ENCODE results near the gene TEF.
"Not testable (repeated sequence)": the region's sequence is repeated elsewhere in the genome, so short reads cannot be mapped to it uniquely, and the experiment has no call there.

TEF gene

DNA sequence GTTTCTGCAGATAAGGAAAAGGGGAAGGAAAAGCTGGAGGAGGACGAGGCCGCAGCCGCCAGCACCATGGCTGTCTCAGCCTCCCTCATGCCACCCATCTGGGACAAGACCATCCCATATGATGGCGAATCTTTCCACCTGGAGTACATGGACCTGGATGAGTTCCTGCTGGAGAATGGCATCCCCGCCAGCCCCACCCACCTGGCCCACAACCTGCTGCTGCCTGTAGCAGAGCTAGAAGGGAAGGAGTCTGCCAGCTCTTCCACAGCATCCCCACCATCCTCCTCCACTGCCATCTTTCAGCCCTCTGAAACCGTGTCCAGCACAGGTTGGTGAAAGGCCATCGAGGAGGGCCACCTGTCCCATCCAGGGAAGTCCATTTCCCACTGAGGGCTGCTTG is 5.6 kb downstream of the TEF start:
- H3K4me3 ChIP-seq (ENCODE audit: low read length), result no peak overlapping the region
- no peaks in the 10 kb centered on the region for H3K9me3 ChIP-seq (ENCODE audit: control insufficient read depth, low read depth, low read length)
- no peaks in the 10 kb centered on the region for H3K4me1 ChIP-seq (ENCODE audit: control insufficient read depth, low read depth, low read length)
- H3K36me3 ChIP-seq (ENCODE audit: control insufficient read depth, low read depth, low read length), result peaks cover 14% of the 10 kb centered on the region
- H3K27ac ChIP-seq (ENCODE audit: low read length), result no peak overlapping the region
- H3K9ac ChIP-seq (ENCODE audit: low read length), result no peak overlapping the region
- H3K27me3 ChIP-seq (ENCODE audit: control insufficient read depth, insufficient read depth, low read length), result no peaks in the 10 kb centered on the region

DNA sequence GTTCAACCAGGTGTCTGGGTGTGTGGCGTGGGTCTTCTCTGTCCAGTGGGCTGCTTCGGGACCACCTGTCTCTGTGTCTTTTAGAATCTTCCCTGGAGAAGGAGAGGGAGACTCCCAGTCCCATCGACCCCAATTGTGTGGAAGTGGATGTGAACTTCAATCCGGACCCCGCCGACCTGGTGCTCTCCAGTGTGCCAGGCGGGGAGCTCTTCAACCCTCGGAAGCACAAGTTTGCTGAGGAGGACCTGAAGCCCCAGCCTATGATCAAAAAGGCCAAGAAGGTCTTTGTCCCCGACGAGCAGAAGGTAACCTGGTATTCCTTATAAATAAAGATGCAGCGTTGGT is 12.2 kb downstream of the TEF start:
- no peak overlapping the region for H3K9ac ChIP-seq (ENCODE audit: low read length)
- H3K27me3 ChIP-seq (ENCODE audit: control insufficient read depth, insufficient read depth, low read length), result no peaks in the 10 kb centered on the region
- H3K36me3 ChIP-seq (ENCODE audit: control insufficient read depth, low read depth, low read length), result peaks cover 25% of the 10 kb centered on the region

DNA sequence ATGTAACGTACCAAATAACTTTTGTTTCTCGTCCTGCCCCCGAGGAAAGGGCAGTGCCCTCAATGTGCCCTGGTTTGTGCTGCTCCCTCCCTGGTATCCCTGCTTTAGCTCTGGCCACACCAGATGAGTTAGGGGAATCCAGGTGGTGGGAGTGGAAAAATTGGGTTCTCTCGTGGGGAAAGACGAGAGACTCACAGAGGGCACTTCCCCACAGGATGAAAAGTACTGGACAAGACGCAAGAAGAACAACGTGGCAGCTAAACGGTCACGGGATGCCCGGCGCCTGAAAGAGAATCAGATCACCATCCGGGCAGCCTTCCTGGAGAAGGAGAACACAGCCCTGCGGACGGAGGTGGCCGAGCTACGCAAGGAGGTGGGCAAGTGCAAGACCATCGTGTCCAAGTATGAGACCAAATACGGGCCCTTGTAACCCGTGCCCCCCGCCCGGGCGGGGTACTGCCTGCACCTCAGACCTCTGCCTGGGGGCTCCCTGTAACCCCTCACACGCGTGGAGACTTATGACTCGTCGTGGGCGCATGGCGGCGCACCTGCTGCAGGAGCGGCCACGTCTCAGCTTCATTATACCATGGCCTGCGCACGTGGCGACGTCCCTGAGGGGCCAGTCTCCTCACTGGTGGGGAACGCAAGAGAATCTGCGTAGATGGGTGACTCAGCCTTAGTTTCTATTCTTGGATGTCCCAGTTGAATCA is 13.9 kb downstream of the TEF start:
- Histone ChIP-seq H3K9ac (ENCODE audit: low read length) (no peak overlapping the region), H3K27me3 (ENCODE audit: control insufficient read depth, insufficient read depth, low read length) (no peaks in the 10 kb centered on the region), H3K9me3 (ENCODE audit: control insufficient read depth, low read depth, low read length) (no peaks in the 10 kb centered on the region), H3K4me1 (ENCODE audit: control insufficient read depth, low read depth, low read length) (no peaks in the 10 kb centered on the region), H3K27ac (ENCODE audit: low read length) (no peak overlapping the region), H3K36me3 (ENCODE audit: control insufficient read depth, low read depth, low read length) (peaks cover 24% of the 10 kb centered on the region), H3K4me3 (ENCODE audit: low read length) (no peak overlapping the region)

More for the DNA sequence above, 12.2 kb downstream of the TEF start:
- H3K27ac ChIP-seq (ENCODE audit: low read length), result no peak overlapping the region
- no peaks in the 10 kb centered on the region for H3K9me3 ChIP-seq (ENCODE audit: control insufficient read depth, low read depth, low read length)
- no peaks in the 10 kb centered on the region for H3K4me1 ChIP-seq (ENCODE audit: control insufficient read depth, low read depth, low read length)
- no peak overlapping the region for H3K4me3 ChIP-seq (ENCODE audit: low read length)

DNA sequence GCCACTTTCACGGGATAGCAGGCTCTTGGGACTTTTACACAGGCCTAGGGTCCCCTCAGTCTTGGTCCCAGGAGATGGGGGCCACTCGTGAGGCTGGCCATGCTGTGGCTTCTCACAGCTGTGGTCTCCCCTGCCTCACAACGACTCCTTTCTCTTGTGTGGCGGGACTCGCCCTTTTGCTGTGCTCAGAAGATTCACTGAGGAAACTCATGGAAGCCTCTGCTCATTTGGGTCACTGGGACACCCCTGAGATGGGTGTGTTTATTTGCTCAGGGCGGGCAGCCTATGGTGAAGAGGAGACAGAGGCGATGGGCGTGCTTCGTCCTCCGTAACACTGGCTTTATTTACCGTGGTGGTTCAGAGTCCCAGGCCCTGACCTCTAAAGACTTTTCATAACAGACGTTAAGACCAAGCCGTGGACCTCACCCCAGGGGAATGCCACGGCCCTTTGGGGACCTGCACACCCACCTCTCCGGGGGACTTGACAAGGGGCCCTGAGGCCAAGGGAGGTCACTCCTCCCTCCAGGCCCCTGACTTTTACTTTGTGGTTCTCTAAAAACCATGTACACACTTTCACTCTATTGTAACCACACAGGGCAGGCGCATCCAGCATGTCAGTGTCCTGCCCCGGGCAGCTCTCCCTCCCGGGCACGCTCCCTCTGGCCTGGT is 15.5 kb downstream of the TEF start:
- H3K9ac ChIP-seq (ENCODE audit: low read length), result no peak overlapping the region
- no peaks in the 10 kb centered on the region for H3K9me3 ChIP-seq (ENCODE audit: control insufficient read depth, low read depth, low read length)
- H3K4me1 ChIP-seq (ENCODE audit: control insufficient read depth, low read depth, low read length), result no peaks in the 10 kb centered on the region
- no peak overlapping the region for H3K27ac ChIP-seq (ENCODE audit: low read length)
- H3K27me3 ChIP-seq (ENCODE audit: control insufficient read depth, insufficient read depth, low read length), result no peaks in the 10 kb centered on the region
- H3K4me3 ChIP-seq (ENCODE audit: low read length), result no peak overlapping the region
- peaks cover 20% of the 10 kb centered on the region for H3K36me3 ChIP-seq (ENCODE audit: control insufficient read depth, low read depth, low read length)

DNA sequence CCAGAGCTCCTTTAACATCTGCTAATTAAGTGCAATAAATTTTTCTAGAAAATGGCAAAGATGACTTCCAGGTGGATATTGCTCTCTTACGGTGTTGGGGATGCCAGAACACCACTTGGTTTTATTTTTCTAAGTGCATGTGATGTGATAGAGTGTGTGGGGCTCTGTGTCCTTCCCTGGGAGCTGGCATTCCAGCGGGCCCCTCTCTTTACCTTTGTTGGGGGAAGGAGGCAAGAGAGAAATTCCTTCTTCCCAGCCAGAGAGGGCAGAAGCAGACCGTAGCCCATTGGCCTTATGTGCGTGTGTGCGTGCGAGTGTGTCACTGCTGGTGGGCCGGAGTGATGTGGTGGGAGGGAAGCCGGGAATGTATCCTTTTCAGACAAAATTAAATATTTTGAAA is 17.2 kb downstream of the TEF start:
- Histone ChIP-seq H3K4me1 (ENCODE audit: control insufficient read depth, low read depth, low read length) (no peaks in the 10 kb centered on the region), H3K9ac (ENCODE audit: low read length) (no peak overlapping the region)

DNA sequence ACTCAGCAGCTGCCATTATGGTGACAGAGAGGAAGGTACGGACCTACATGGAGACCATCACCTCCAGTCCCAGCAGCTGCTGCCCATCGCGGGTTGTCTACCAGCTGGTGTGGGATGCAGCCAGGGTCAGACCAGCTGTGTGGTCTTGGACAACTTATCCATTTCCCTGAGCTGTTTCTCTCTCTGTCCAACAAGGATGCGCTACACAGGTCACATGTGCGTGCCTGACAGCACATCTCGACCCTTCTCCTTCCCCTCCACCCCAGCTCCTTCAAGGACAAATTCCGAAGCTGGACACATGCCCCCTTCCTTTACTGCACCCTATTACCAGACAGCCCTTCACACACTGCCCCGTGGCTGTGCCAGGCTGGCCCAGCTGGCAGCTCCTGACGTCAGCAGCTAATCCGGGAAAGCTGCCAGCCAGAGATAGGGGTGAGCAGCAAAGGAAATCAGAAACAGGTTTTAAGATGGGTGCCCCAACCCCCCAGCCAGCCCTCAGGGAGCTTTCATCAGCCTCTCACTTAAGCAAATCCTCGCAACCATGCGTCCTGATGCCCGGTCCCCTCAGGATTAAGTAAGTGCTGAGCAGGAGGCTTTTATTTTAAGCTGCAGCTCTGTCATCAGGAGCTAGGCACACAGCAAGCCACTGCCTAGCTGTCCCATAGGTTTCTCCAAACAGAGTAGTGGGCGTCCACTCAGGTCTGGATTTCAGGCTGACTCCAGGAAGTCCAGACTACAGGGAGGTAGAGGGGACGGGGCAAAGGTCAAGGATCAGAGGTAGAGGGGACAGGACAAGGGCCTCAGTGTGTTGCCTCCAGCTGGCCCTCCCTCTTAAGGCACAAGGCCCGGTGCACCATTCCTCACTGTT is 20.3 kb downstream of the TEF start:
- Histone ChIP-seq H3K27ac (ENCODE audit: low read length) (no peak overlapping the region), H3K36me3 (ENCODE audit: control insufficient read depth, low read depth, low read length) (peaks cover 6% of the 10 kb centered on the region), H3K27me3 (ENCODE audit: control insufficient read depth, insufficient read depth, low read length) (no peaks in the 10 kb centered on the region), H3K9ac (ENCODE audit: low read length) (no peak overlapping the region), H3K9me3 (ENCODE audit: control insufficient read depth, low read depth, low read length) (no peaks in the 10 kb centered on the region), H3K4me1 (ENCODE audit: control insufficient read depth, low read depth, low read length) (no peaks in the 10 kb centered on the region), H3K4me3 (ENCODE audit: low read length) (no peak overlapping the region)

More for the DNA sequence above, 17.2 kb downstream of the TEF start:
- no peak overlapping the region for H3K27ac ChIP-seq (ENCODE audit: low read length)
- H3K27me3 ChIP-seq (ENCODE audit: control insufficient read depth, insufficient read depth, low read length), result no peaks in the 10 kb centered on the region
- H3K36me3 ChIP-seq (ENCODE audit: control insufficient read depth, low read depth, low read length), result peaks cover 20% of the 10 kb centered on the region
- no peaks in the 10 kb centered on the region for H3K9me3 ChIP-seq (ENCODE audit: control insufficient read depth, low read depth, low read length)
- no peak overlapping the region for H3K4me3 ChIP-seq (ENCODE audit: low read length)

DNA sequence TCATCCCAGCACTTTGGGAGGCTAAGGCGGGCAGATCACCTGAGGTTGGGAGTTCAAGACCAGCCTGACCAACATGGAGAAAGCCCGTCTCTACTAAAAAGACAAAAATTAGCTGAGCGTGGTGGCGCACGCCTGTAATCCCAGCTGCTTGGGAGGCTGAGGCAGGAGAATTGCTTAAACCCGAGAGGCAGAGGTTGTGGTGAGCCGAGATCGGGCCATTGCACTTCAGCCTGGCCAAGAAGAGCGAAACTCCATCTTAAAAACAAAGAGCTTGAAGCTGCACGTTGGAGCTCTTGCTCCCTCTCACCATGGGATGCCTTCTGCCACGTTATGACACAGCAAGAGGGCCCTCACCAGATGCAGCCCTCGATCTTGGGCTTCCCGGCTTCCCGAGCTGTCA is 21.1 kb downstream of the TEF start:
- H3K9me3 ChIP-seq (ENCODE audit: control insufficient read depth, low read depth, low read length); H3K36me3 ChIP-seq (ENCODE audit: control insufficient read depth, low read depth, low read length); H3K4me3 ChIP-seq (ENCODE audit: low read length); H3K27me3 ChIP-seq (ENCODE audit: control insufficient read depth, insufficient read depth, low read length); H3K27ac ChIP-seq (ENCODE audit: low read length); H3K4me1 ChIP-seq (ENCODE audit: control insufficient read depth, low read depth, low read length); H3K9ac ChIP-seq (ENCODE audit: low read length): not testable (repeated sequence)

DNA sequence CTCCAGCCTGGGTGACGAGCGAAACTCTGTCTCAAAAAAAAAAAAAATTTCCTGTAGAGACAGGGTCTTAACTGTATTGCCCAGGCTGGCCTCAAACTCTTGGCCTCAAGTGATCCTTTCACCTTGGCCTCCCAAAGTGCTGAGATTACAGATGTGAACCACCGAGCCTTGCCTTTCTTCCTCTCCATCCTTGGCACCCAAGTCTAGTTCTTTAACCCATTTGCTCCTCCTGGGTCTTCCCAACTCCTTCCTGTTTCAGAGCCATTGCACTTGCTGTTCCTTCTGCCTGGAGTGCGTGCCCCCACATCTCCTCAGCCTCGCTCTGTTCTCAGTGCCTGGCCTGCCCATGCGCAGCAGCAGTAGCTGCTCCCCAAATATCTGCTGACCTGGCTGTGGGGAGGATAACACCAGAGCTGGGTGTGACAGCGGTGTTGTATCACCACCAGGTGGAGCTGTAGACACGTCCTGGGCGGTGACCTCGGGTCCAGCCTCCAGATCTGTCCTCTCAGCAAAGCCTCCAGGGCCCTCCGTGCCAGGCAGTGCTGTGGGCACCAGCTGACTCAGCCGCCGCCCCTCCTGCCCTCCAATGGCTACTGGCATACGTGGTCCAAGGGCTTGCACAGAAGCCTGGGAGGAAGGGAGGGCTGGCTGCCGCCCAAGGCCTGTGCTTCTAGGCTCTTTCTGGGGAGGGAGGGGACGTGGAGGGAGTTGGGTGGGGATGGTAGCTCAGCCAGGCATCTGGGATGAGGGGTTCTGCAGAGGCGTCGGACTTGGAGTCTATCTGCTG is 22.0 kb downstream of the TEF start:
- no peaks in the 10 kb centered on the region for H3K36me3 ChIP-seq (ENCODE audit: control insufficient read depth, low read depth, low read length)
- H3K27me3 ChIP-seq (ENCODE audit: control insufficient read depth, insufficient read depth, low read length), result no peaks in the 10 kb centered on the region
- no peak overlapping the region for H3K4me3 ChIP-seq (ENCODE audit: low read length)
- no peaks in the 10 kb centered on the region for H3K9me3 ChIP-seq (ENCODE audit: control insufficient read depth, low read depth, low read length)
- H3K27ac ChIP-seq (ENCODE audit: low read length), result no peak overlapping the region
- H3K9ac ChIP-seq (ENCODE audit: low read length), result no peak overlapping the region
- no peaks in the 10 kb centered on the region for H3K4me1 ChIP-seq (ENCODE audit: control insufficient read depth, low read depth, low read length)

DNA sequence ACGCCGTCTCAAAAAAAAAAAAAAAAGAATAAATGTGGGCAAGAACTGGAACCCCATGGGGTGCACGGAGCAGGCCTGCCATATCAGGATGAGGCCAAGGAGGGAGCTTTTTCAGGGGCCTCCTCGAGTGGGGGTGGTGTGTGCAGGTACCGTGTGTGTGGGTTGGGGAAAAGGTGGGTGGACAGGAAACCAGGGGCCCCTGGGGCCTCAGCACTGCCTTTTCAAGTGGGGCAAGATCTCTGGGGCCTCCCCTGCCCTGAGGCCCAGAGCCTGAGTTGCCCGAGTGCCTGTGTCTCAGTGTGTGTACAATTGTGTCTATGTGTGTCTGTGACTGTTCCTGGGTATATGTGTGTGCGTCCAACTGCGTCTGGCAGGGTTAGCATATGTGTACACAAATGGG is 23.8 kb downstream of the TEF start:
- no peaks in the 10 kb centered on the region for H3K9me3 ChIP-seq (ENCODE audit: control insufficient read depth, low read depth, low read length)
- H3K4me3 ChIP-seq (ENCODE audit: low read length), result no peak overlapping the region
- H3K27ac ChIP-seq (ENCODE audit: low read length), result no peak overlapping the region
- no peaks in the 10 kb centered on the region for H3K4me1 ChIP-seq (ENCODE audit: control insufficient read depth, low read depth, low read length)
- H3K9ac ChIP-seq (ENCODE audit: low read length), result no peak overlapping the region
- no peaks in the 10 kb centered on the region for H3K27me3 ChIP-seq (ENCODE audit: control insufficient read depth, insufficient read depth, low read length)
- no peaks in the 10 kb centered on the region for H3K36me3 ChIP-seq (ENCODE audit: control insufficient read depth, low read depth, low read length)

DNA sequence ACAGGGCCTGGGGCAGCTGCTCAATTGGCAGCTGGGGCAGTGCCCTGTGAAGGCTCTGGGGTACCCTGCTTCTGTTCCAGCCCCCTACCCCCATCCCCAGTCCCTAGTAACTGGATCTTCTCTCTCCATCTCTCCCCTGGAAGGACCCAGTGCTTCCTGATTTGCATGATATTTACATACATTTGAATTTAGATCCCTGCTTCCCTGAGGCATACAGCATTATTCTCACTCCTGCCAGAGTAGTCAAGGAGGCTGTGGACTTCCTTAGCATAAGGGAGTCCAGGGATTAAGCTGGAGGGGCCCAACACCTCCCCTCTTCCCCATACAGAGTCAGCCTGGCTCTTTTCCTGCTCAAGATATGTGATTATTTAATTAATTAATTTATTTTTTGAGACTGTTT is 24.7 kb downstream of the TEF start:
- no peak overlapping the region for H3K4me3 ChIP-seq (ENCODE audit: low read length)
- no peak overlapping the region for H3K9ac ChIP-seq (ENCODE audit: low read length)
- no peak overlapping the region for H3K27ac ChIP-seq (ENCODE audit: low read length)
- no peaks in the 10 kb centered on the region for H3K9me3 ChIP-seq (ENCODE audit: control insufficient read depth, low read depth, low read length)
- H3K27me3 ChIP-seq (ENCODE audit: control insufficient read depth, insufficient read depth, low read length), result no peaks in the 10 kb centered on the region
- no peaks in the 10 kb centered on the region for H3K36me3 ChIP-seq (ENCODE audit: control insufficient read depth, low read depth, low read length)
- H3K4me1 ChIP-seq (ENCODE audit: control insufficient read depth, low read depth, low read length), result no peaks in the 10 kb centered on the region

DNA sequence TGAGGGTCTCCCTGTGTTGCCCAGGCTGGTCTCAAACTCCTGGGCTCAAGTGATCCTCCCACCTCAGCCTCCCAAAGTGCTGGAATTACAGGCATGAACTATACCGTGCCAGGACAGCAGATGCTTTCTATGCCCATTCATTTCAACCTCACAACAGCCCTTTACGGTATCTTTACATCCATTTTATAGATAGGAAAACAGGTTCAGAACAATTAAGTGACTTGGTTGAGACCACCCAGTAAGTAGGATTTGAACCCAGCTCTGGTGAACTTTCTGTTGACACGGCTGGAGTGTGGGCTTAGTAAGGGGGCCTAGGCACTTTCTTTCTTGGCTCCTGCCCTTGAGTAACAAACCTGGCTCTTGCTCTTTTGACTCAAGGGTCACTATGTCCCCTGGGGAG is 25.7 kb downstream of the TEF start:
- Histone ChIP-seq H3K27ac (ENCODE audit: low read length) (no peak overlapping the region), H3K27me3 (ENCODE audit: control insufficient read depth, insufficient read depth, low read length) (no peaks in the 10 kb centered on the region), H3K4me3 (ENCODE audit: low read length) (no peak overlapping the region), H3K36me3 (ENCODE audit: control insufficient read depth, low read depth, low read length) (no peaks in the 10 kb centered on the region), H3K9ac (ENCODE audit: low read length) (no peak overlapping the region), H3K4me1 (ENCODE audit: control insufficient read depth, low read depth, low read length) (peaks cover 4% of the 10 kb centered on the region), H3K9me3 (ENCODE audit: control insufficient read depth, low read depth, low read length) (no peaks in the 10 kb centered on the region)

Measured in iPS-18a (cell line).